CD4-positive, alpha-beta T cell (primary cell): ENCODE data around the gene ANKS4B. TPM values are rescaled to one million over a fixed set of nuclear protein-coding genes. Genes with fewer than 3 reads are reported as not detected.

Experiments
- ATAC-seq: fragments of 200-7000 bp; cut with Tn5 transposase; one replicate; pipeline ENCODE4 v1.10.0; 2022; ENCODE audit warnings: mild to moderate bottlenecking; ENCODE audit not compliant: poor library complexity
- CTCF ChIA-PET: fragments of 350-600 bp; sonication (Branson Sonifier 250); formaldehyde crosslinking; loops from one replicate; lab custom pipeline; 2021; ENCODE audit warnings: antibody characterized with exemption, inconsistent platforms; lab: Charles Lee
- POLR2A ChIA-PET: fragments of 350-600 bp; sonication (Branson Sonifier 250); formaldehyde crosslinking; loops from one replicate; lab custom pipeline; 2021; ENCODE audit warnings: antibody characterized with exemption, inconsistent platforms; lab: Charles Lee
- DNase-seq, 14 experiments: peaks; one replicate each; pipeline ENCODE4 v3.0.0-alpha.2; 2013 to 2020; ENCODE audit warnings: mixed read lengths in 2 of 14
- H3K27ac ChIP-seq, 2 donors: one replicate each; pipeline versions ENCODE4 v1.5.1 to v1.7.0; 2013; ENCODE audit warnings: low read length in 2 of 2, low read depth in 1 of 2, mild to moderate bottlenecking in 1 of 2
- H3K27me3 ChIP-seq, 2 experiments: 1 replicate in 1 of 2; 2 replicates in 1 of 2; pipeline versions ENCODE4 v1.6.1 to v1.7.0; 2013; ENCODE audit warnings: low read length in 2 of 2, control low read depth in 1 of 2, mild to moderate bottlenecking in 1 of 2, moderate library complexity in 1 of 2; ENCODE audit not compliant: insufficient read depth in 2 of 2, control insufficient read depth in 1 of 2
- H3K36me3 ChIP-seq: one replicate; pipeline ENCODE4 v1.6.1; 2013; ENCODE audit warnings: low read length, control low read depth; ENCODE audit not compliant: insufficient read depth
- H3K4me1 ChIP-seq: one replicate; pipeline ENCODE4 v1.6.1; 2013; ENCODE audit warnings: low read length, control low read depth; ENCODE audit not compliant: insufficient read depth
- H3K4me3 ChIP-seq: one replicate; pipeline ENCODE4 v1.5.1; 2013; ENCODE audit warnings: mild to moderate bottlenecking, low read length, moderate library complexity
- H3K9me3 ChIP-seq, 2 experiments: 1 replicate in 1 of 2; 2 replicates in 1 of 2; pipeline versions ENCODE4 v1.6.1 to v1.7.0; 2013; ENCODE audit warnings: low read length in 2 of 2, mild to moderate bottlenecking in 2 of 2, control low read depth in 1 of 2, moderate library complexity in 1 of 2; ENCODE audit not compliant: control insufficient read depth in 1 of 2, insufficient read depth in 1 of 2
- H3K27ac Mint-ChIP-seq: one replicate; pipeline ENCODE4 v1.8.0; 2020; ENCODE audit warnings: mixed read lengths
- H3K27me3 Mint-ChIP-seq: one replicate; pipeline ENCODE4 v1.8.0; 2021; ENCODE audit warnings: mixed read lengths
- H3K36me3 Mint-ChIP-seq: one replicate; pipeline ENCODE4 v1.8.0; 2021; ENCODE audit warnings: low read depth, mixed read lengths
- H3K4me1 Mint-ChIP-seq: one replicate; pipeline ENCODE4 v1.8.0; 2021; ENCODE audit warnings: low read depth, mixed read lengths
- H3K4me3 Mint-ChIP-seq: one replicate; pipeline ENCODE4 v1.8.0; 2020; ENCODE audit warnings: mild to moderate bottlenecking, mixed read lengths
- H3K9me3 Mint-ChIP-seq: one replicate; pipeline ENCODE4 v1.8.0; 2020; ENCODE audit warnings: mixed read lengths
- CTCF ChIP-seq: fragments of 200-600 bp; IDR thresholded peaks from one replicate; pipeline ENCODE4 v1.8.0; 2022; ENCODE audit warnings: antibody characterized with exemption, mild to moderate bottlenecking
- intact Hi-C, 2 experiments: fragments of 100-400 bp; cut with DNase I in 1 of 2; cut with micrococcal nuclease in 1 of 2; formaldehyde crosslinking; loops; one replicate each; pipeline versions ENCODE4 v1.15.1 to v1.9.0; 2023 to 2025; cut with DNase I, micrococcal nuclease
- polyA plus RNA-seq, 2 donors: library from polyadenylated mRNA; unstranded; fragments of 120-200 nt; gene quantifications; one replicate each; pipeline ENCODE4 v1.2.1, GENCODE V29; 2013
- total RNA-seq, 174 experiments: library from RNA in 2 of 174; stranded (reverse) in 2 of 174; gene quantifications; one replicate each; pipeline ENCODE4 v1.2.3 and lab custom pipeline; 2021 to 2026

Gene ANKS4B
- not detected for total RNA-seq
- not detected for polyA plus RNA-seq (2013, experiment 1 of 2)
- 0.01 TPM for polyA plus RNA-seq (2013, experiment 2 of 2)
- 0 to 0.20 (median 0) reads per million in 172 experiments for total RNA-seq (lab: John Stamatoyannopoulos, UW)

- no peak for TF ChIP-seq CTCF
- no peak within 1 kb of the TSS for H3K27ac Mint-ChIP-seq
- peaks cover 43% of the 10 kb centered on the region for H3K27me3 Mint-ChIP-seq
- H3K4me3 Mint-ChIP-seq = no peak within 1 kb of the TSS
- no peak for DNase-seq
- POLR2A ChIA-PET = no interaction called here
- no peaks in the 10 kb centered on the region for H3K36me3 Mint-ChIP-seq
- H3K27me3 ChIP-seq = peaks cover 4% of the 10 kb centered on the region in 2 experiments
- no peak within 1 kb of the TSS for H3K4me3 ChIP-seq
- no peaks in the 10 kb centered on the region for H3K9me3 Mint-ChIP-seq
- intact Hi-C loops = no loop called here
- CTCF ChIA-PET = no interaction called here
- no peak for ATAC-seq
- no peak within 1 kb of the TSS for H3K27ac ChIP-seq
- no peaks in the 10 kb centered on the region for H3K9me3 ChIP-seq
- no peaks in the 10 kb centered on the region for H3K36me3 ChIP-seq
- no peaks in the 10 kb centered on the region for H3K4me1 ChIP-seq
- H3K4me1 Mint-ChIP-seq = no peaks in the 10 kb centered on the region
These were observed at the start of gene ANKS4B for GRCh38 chr16:21233521-21234150. Gene ANKS4B (plus strand): TSS chr16:21233699. CDS start chr16:21233738, 39 bp downstream.

GRCh38 chr16:21183995-21184394 is 49.5 kb upstream of the ANKS4B start:
- Histone ChIP-seq H3K4me1 (peaks cover 5% of the 10 kb centered on the region), H3K27ac (no peak overlapping the region), H3K27me3 (no peaks in the 10 kb centered on the region), H3K9me3 (no peaks in the 10 kb centered on the region), H3K36me3 (peaks cover 20% of the 10 kb centered on the region), H3K4me3 (no peak overlapping the region)
- intact Hi-C loops = loop anchor here in 1 of 2 experiments (10.0 kb wide), 1 partner anchor 111 kb away; no protein-coding TSS in a partner anchor
- POLR2A ChIA-PET = no interaction called here
- H3K9me3 Mint-ChIP-seq = no peaks in the 10 kb centered on the region
- no peak for DNase-seq
- no peak for ATAC-seq
- peaks cover 5% of the 10 kb centered on the region for H3K4me1 Mint-ChIP-seq
- H3K27me3 Mint-ChIP-seq = peaks cover 5% of the 10 kb centered on the region
- no peak overlapping the region for H3K27ac Mint-ChIP-seq
- no peak overlapping the region for H3K4me3 Mint-ChIP-seq
- TF ChIP-seq CTCF = no peak
- CTCF ChIA-PET = no interaction called here
- H3K36me3 Mint-ChIP-seq = peaks cover 38% of the 10 kb centered on the region

GRCh38 chr16:21184834-21185233 is 48.7 kb upstream of the ANKS4B start:
- H3K4me3 ChIP-seq = no peak overlapping the region
- ATAC-seq (no peak), DNase-seq (peak in 2 of 14 experiments; percentile 4 to 31)
- H3K4me1 ChIP-seq = peaks cover 5% of the 10 kb centered on the region
- no peak overlapping the region for H3K27ac ChIP-seq
- no peaks in the 10 kb centered on the region for H3K9me3 ChIP-seq
- ChIA-PET POLR2A (no interaction called here), CTCF (no interaction called here)
- H3K36me3 Mint-ChIP-seq = peaks cover 29% of the 10 kb centered on the region
- no peaks in the 10 kb centered on the region for H3K27me3 ChIP-seq
- no peak overlapping the region for H3K4me3 Mint-ChIP-seq
- TF ChIP-seq CTCF = no peak
- H3K9me3 Mint-ChIP-seq = no peaks in the 10 kb centered on the region
- H3K4me1 Mint-ChIP-seq = peaks cover 5% of the 10 kb centered on the region
- H3K36me3 ChIP-seq = peaks cover 18% of the 10 kb centered on the region
- intact Hi-C loops = loop anchor here in 1 of 2 experiments (10.0 kb wide), 1 partner anchor 110 kb away; no protein-coding TSS in a partner anchor
- peaks cover 5% of the 10 kb centered on the region for H3K27me3 Mint-ChIP-seq
- no peak overlapping the region for H3K27ac Mint-ChIP-seq
